GM12878 (cell line): ENCODE results near the gene PDZRN4. TPM values are rescaled to one million over a fixed set of nuclear protein-coding genes. Genes with fewer than 3 reads are reported as not detected.

Source experiments
- ATAC-seq: fragments of 200-7000 bp; cut with Tn5 transposase; 3 replicates; pipeline ENCODE4 v1.9.1; 2020; ENCODE audit warnings: mild to moderate bottlenecking, moderate library complexity
- BruUV-seq: library from RNA; stranded (reverse); fragments of 400-500 nt; replicated peaks from 2 replicates; lab custom pipeline; 2021; lab: Mats Ljungman, UMichigan
- CTCF ChIA-PET: fragments of 300-600 bp; sonication (Branson Sonifier 250); formaldehyde crosslinking; extraction: SDS; loops from one replicate; lab custom pipeline; 2021; ENCODE audit warnings: inconsistent platforms; lab: Yijun Ruan, JAX
- POLR2A ChIA-PET: fragments of 350-600 bp; formaldehyde crosslinking; extraction: SDS; loops from one replicate; lab custom pipeline; 2021; ENCODE audit warnings: inconsistent platforms; lab: Charles Lee
- RAD21 ChIA-PET: fragments of 300-600 bp; sonication (Branson Sonifier 250); formaldehyde crosslinking; loops from one replicate; lab custom pipeline; 2023; ENCODE audit warnings: antibody characterized with exemption; ENCODE audit not compliant: unreplicated experiment; lab: Charles Lee
- SMC1A ChIA-PET: fragments of 300-600 bp; sonication (Branson Sonifier 250); formaldehyde crosslinking; loops from one replicate; lab custom pipeline; 2023; ENCODE audit not compliant: unreplicated experiment, uncharacterized antibody; lab: Charles Lee
- DNase-seq: peaks from one replicate; pipeline ENCODE4 v3.0.0-alpha.2; 2011; ENCODE audit warnings: low read depth, low spot score
- FAIRE-seq: peaks from 3 replicates; lab custom pipeline; 2011; peaks lifted over from hg19 to GRCh38; lab: Jason Lieb, UNC
- H2AFZ ChIP-seq: 2 replicates; pipeline ENCODE4 v1.6.0; 2011; ENCODE audit warnings: low read depth, low read length, control low read depth; ENCODE audit not compliant: control insufficient read depth
- H3K27ac ChIP-seq: 2 replicates; pipeline ENCODE4 v1.5.1; 2011; ENCODE audit warnings: control low read depth; ENCODE audit not compliant: control insufficient read depth, insufficient read depth
- H3K27me3 ChIP-seq, 2 experiments: replicated peaks in 1 of 2; 2 replicates each; pipeline versions ENCODE4 v1.6.0 to v1.6.1; 2011; ENCODE audit warnings: low read length in 1 of 2; ENCODE audit not compliant: control insufficient read depth in 2 of 2, insufficient read depth in 2 of 2
- H3K36me3 ChIP-seq, 2 experiments: 2 replicates each; pipeline ENCODE4 v1.5.1; 2011; ENCODE audit warnings: low read length in 1 of 2; ENCODE audit not compliant: control insufficient read depth in 2 of 2, insufficient read depth in 2 of 2
- H3K4me1 ChIP-seq: 2 replicates; pipeline ENCODE4 v1.6.1; 2011; ENCODE audit warnings: mild to moderate bottlenecking, low read length, moderate library complexity, mixed read lengths; ENCODE audit not compliant: control insufficient read depth, insufficient read depth
- H3K4me2 ChIP-seq: 2 replicates; pipeline ENCODE4 v1.6.0; 2011; ENCODE audit warnings: control low read depth; ENCODE audit not compliant: control insufficient read depth, insufficient read depth
- H3K4me3 ChIP-seq: fragments of 200-600 bp; sonication (generic); 2 replicates; pipeline ENCODE4 v1.5.1; 2016
- H3K79me2 ChIP-seq: 2 replicates; pipeline ENCODE4 v1.6.0; 2011; ENCODE audit warnings: low read length; ENCODE audit not compliant: control insufficient read depth, insufficient read depth
- H3K9ac ChIP-seq: 2 replicates; pipeline ENCODE4 v1.8.0; 2011; ENCODE audit warnings: low read length, control low read depth, mixed read lengths; ENCODE audit not compliant: control insufficient read depth, insufficient read depth
- H3K9me3 ChIP-seq: replicated peaks from 3 replicates; pipeline ENCODE4 v1.5.1; 2011; ENCODE audit warnings: mild to moderate bottlenecking, low read length; ENCODE audit not compliant: control insufficient read depth, insufficient read depth
- H4K20me1 ChIP-seq: 2 replicates; pipeline ENCODE4 v1.6.0; 2011; ENCODE audit not compliant: control insufficient read depth, insufficient read depth
- BRCA1 ChIP-seq: IDR thresholded peaks from 2 replicates; pipeline ENCODE4 v1.6.1; 2011; ENCODE audit warnings: low read depth, low read length, improper control_type of control experiment
- CEBPB ChIP-seq, 2 experiments: fragments of 150-350 bp in 1 of 2; IDR thresholded peaks; 2 replicates each; pipeline ENCODE4 v1.6.1; 2012 to 2014; ENCODE audit warnings: low read depth in 2 of 2, low read length in 2 of 2, borderline replicate concordance in 1 of 2, inconsistent platforms in 1 of 2
- E2F8 ChIP-seq: fragments of 450-650 bp; IDR thresholded peaks from 2 replicates; pipeline ENCODE4 v1.6.1; 2018; ENCODE audit warnings: mild to moderate bottlenecking, low read depth, moderate library complexity; ENCODE audit not compliant: partially characterized antibody
- FOS ChIP-seq: IDR thresholded peaks from 3 replicates; pipeline ENCODE4 v1.6.1; 2011; ENCODE audit warnings: borderline replicate concordance; ENCODE audit not compliant: insufficient read length; ENCODE audit errors: extremely low read depth
- FOXK2 ChIP-seq: fragments of 450-650 bp; IDR thresholded peaks from 2 replicates; pipeline ENCODE4 v1.6.1; 2017; ENCODE audit warnings: mild to moderate bottlenecking, moderate library complexity
- HDAC6 ChIP-seq: fragments of 200-600 bp; sonication (generic); IDR thresholded peaks from one replicate; pipeline ENCODE4 v1.8.0; 2017; ENCODE audit warnings: antibody characterized with exemption; ENCODE audit not compliant: unreplicated experiment
- JUND ChIP-seq: IDR thresholded peaks from 2 replicates; pipeline ENCODE4 v1.6.1; 2012; ENCODE audit warnings: low read depth, mild to moderate bottlenecking, low read length, improper control_type of control experiment, moderate library complexity
- RAD21 ChIP-seq: IDR thresholded peaks from 2 replicates; pipeline ENCODE4 v1.6.1; 2011; ENCODE audit warnings: mild to moderate bottlenecking, low read depth, low read length, moderate library complexity; ENCODE audit not compliant: insufficient read depth
- REST ChIP-seq: IDR thresholded peaks from 2 replicates; pipeline ENCODE4 v1.6.1; 2012; ENCODE audit warnings: mild to moderate bottlenecking, low read depth, low read length
- SUZ12 ChIP-seq: fragments of 200-600 bp; sonication (generic); IDR thresholded peaks from one replicate; pipeline ENCODE4 v1.6.1; 2018; ENCODE audit warnings: antibody characterized with exemption, mild to moderate bottlenecking; ENCODE audit not compliant: unreplicated experiment
- ZBTB11 ChIP-seq: fragments of 450-650 bp; formaldehyde crosslinking; IDR thresholded peaks from 2 replicates; pipeline ENCODE4 v1.5.0; 2022; ENCODE audit warnings: mild to moderate bottlenecking, missing genetic modification characterization
- WGBS: methylation state at CpG from one replicate; pipeline ENCODE4 v1.1.6; 2016; ENCODE audit warnings: low lambda C conversion rate; ENCODE audit not compliant: insufficient replicate concordance, insufficient coverage; ENCODE audit errors: missing lambda C conversion rate; 5-methylcytosine and 5-hydroxymethylcytosine counted together
- in situ Hi-C: fragments of 300-500 bp; cut with MboI; formaldehyde crosslinking; loops from 9 replicates; pipeline ENCODE4 v1.14.3; 2018; ENCODE audit warnings: mixed read lengths
- intact Hi-C: fragments of 100-400 bp; cut with micrococcal nuclease; formaldehyde crosslinking; loops from one replicate; pipeline ENCODE4 v1.14.2; 2022; ENCODE audit not compliant: unreplicated experiment
- polyA plus RNA-seq, 11 experiments: library from polyadenylated mRNA; depleted of rRNA in 4 of 11; unstranded in 6 of 11; stranded (reverse) in 5 of 11; fragments of >200 nt; fragmentation: Nextera tagmentation in 4 of 11; fragmentation: Illumina TruSeq in 1 of 11; extraction: Ambion mirVana in 4 of 11; extraction: Trizol in 1 of 11; gene quantifications; 1 replicate in 1 of 11; 2 replicates in 10 of 11; pipeline versions ENCODE4 v1.2.1 to v1.2.3, GENCODE V29; 2011 to 2016; ENCODE audit warnings: inconsistent platforms in 2 of 11, missing spikeins in 2 of 11, low read depth in 1 of 11
- total RNA-seq, 4 experiments: library from RNA; depleted of rRNA in 3 of 4; stranded (reverse); fragments of >200 nt in 3 of 4; fragmentation: Illumina TruSeq in 1 of 4; extraction: Trizol in 1 of 4; gene quantifications; 2 replicates each; pipeline versions ENCODE4 v1.2.1 to v1.2.3, GENCODE V29; 2013 to 2021

PDZRN4 gene
- total and polyA plus RNA-seq, 10 of the 15 experiments (the other 5 are each of a cell fraction or from before 2014, with no cell fraction given), result 0.03 TPM; not detected in 9

- no peak for FAIRE-seq
- no peak for TF ChIP-seq HDAC6
- no peak for TF ChIP-seq RAD21
- TF ChIP-seq JUND, result no peak
- TF ChIP-seq E2F8, result no peak
- TF ChIP-seq SUZ12, result no peak
- no peak for TF ChIP-seq ZBTB11 (CRISPR knock-in tag)
- TF ChIP-seq CEBPB (IDR thresholded peaks at IDR 0.05; ENCODE audit: borderline replicate concordance in 1 of 2, low read depth in 2 of 2, low read length in 2 of 2), result no peak
- TF ChIP-seq BRCA1, result no peak
- TF ChIP-seq REST, result no peak
- no peak for TF ChIP-seq FOXK2
- TF ChIP-seq FOS, result no peak
Measured at GRCh38 chr12:41189395-41190251, 1.5 kb downstream of the PDZRN4 start.

More at GRCh38 chr12:41189395-41190251, 1.5 kb downstream of the PDZRN4 start:
- no peaks in the 10 kb centered on the region for H3K4me1 ChIP-seq
- H4K20me1 ChIP-seq, result no peaks in the 10 kb centered on the region
- intact Hi-C loops (no loop called here), in situ Hi-C loops (no loop called here)
- no peaks in the 10 kb centered on the region for H3K79me2 ChIP-seq
- DNase-seq, result no peak
- no peak overlapping the region for H2AFZ ChIP-seq
- no TSS peak for BruUV-seq
- ChIA-PET CTCF (no interaction called here), SMC1A (interaction anchor here (1.2 kb wide), 1 partner anchor 74 kb away, joined by 3 read pairs; no protein-coding TSS in a partner anchor), POLR2A (no interaction called here), RAD21 (no interaction called here)
- WGBS, result 29% methylated on average over 34 of the region's 34 CpGs
- no peaks in the 10 kb centered on the region for H3K9me3 ChIP-seq
- H3K4me2 ChIP-seq, result no peak overlapping the region
- ATAC-seq, result no peak
- H3K27me3 ChIP-seq, result peaks cover 1 to 4% of the 10 kb centered on the region in 2 experiments
- H3K9ac ChIP-seq, result no peak overlapping the region
- no peak overlapping the region for H3K27ac ChIP-seq
- H3K4me3 ChIP-seq, result no peak overlapping the region
- H3K36me3 ChIP-seq, result no peaks in the 10 kb centered on the region
